LNCAP (cell line): ENCODE data around the gene VPS39.

Source experiments
- TF ChIP-seq, protein P1 (sequence below): fragments of 450-650 bp; IDR thresholded peaks from 2 replicates; pipeline ENCODE4 v1.5.1; 2017; ENCODE audit warnings: mild to moderate bottlenecking

VPS39 gene

GRCh38 chr15:42135351-42135750 lies 72.8 kb downstream of the VPS39 start:
- TF ChIP-seq, protein P1, sequence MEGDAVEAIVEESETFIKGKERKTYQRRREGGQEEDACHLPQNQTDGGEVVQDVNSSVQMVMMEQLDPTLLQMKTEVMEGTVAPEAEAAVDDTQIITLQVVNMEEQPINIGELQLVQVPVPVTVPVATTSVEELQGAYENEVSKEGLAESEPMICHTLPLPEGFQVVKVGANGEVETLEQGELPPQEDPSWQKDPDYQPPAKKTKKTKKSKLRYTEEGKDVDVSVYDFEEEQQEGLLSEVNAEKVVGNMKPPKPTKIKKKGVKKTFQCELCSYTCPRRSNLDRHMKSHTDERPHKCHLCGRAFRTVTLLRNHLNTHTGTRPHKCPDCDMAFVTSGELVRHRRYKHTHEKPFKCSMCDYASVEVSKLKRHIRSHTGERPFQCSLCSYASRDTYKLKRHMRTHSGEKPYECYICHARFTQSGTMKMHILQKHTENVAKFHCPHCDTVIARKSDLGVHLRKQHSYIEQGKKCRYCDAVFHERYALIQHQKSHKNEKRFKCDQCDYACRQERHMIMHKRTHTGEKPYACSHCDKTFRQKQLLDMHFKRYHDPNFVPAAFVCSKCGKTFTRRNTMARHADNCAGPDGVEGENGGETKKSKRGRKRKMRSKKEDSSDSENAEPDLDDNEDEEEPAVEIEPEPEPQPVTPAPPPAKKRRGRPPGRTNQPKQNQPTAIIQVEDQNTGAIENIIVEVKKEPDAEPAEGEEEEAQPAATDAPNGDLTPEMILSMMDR, result no peak

- TF ChIP-seq, protein P1, result no peak
Measured at GRCh38 chr15:42134617-42135245, 73.4 kb downstream of the VPS39 start.

DNA sequence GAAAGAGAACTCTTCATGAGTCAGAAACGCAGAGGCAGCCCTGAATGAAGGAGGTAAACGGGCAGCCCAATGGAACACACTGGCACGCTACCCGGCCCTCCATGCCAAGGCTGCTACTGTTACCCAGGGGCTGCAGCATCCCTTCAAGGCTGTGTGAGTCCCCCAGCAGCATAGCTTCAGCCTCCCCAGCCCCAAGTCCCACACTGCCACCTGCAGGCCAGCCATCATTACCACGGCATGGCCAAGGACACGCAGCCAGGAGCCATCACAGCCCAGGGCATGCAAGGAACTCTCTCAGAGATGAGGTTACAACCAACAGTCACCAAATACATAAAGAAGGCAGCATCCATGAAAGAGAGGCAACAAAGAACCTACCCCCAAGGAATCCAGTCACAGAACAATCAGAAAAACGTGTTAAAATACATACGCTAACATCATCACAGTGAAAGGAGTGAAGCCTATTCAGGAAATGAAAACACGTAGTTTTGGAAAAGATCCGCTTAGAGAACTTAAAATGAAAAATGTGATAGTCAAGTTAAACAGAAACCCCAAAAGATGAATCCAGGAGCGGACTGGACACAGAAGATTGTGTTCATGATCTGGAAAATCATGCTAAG lies 74.1 kb downstream of the VPS39 start:
- TF ChIP-seq, protein P1, result peak; percentile 86

DNA sequence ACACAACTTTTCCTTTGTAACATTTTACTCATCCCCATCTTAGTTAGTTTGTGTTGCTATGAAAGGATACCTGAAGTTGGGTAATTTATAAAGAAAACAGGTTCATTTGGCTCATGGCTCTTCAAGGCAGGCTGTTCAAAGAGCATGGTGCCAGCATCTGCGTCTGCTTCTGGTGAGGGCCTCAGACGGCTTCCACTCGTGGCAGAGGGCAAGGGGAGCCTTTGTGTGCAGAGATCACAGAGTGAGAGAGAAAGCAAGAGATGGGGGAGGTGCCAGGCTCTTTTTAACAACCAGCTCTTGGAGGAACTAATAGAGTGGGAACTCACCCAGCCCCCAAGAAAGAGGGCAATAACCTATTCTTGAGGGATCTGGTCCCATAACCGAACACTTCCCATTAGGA lies 74.7 kb downstream of the VPS39 start:
- TF ChIP-seq, protein P1, result no peak

GRCh38 chr15:42131826-42132806 lies 76.0 kb downstream of the VPS39 start:
- TF ChIP-seq, protein P1, result no peak

- TF ChIP-seq, protein P1, result no peak
Measured at GRCh38 chr15:42131006-42131405, 77.1 kb downstream of the VPS39 start.

DNA sequence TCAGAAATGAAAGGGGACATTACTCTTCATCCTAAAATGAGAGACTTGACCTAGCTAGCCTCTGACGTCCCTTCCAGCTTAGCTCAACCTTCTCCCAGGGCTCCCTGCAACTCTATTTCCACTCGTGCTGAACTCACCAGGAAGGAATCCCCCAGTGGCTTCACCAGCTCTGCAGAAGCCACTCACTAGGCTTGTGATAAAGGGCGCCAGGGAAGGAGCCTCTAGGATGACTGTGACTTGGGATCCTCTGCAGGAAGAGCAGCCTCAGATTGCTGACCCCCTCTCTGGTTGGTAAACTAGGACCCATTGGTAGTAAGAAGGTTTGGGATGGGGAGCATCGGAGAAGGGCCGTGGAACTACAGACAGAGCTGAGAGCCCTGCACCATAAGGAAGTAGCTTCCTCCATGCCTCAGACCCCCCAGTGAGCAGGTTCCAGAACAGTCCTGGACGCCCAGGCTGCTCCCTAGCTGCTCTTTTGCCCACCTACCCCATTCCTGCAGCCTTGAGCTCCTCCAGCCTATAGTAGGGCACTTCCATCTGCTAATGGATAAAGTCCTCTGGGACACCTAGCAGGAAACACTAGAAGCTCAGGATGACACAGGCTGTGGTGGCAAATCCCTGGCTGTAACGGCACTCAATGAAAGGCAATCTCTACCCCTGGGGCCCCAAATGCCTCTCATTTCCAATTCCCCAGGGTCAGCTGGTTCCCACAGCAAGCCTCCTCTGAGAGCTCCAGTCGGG lies 77.7 kb downstream of the VPS39 start:
- TF ChIP-seq, protein P1, result no peak
